HCT116 (cell line): Measurements from ENCODE around the gene TMA7B. TPM values are rescaled to one million over a fixed set of nuclear protein-coding genes. Genes with fewer than 3 reads are reported as not detected.

Experiments
- ATAC-seq: fragments of 200-7000 bp; cut with Tn5 transposase; 2 replicates; pipeline ENCODE4 v1.9.1; 2020; ENCODE audit warnings: mild to moderate bottlenecking, moderate library complexity
- BruUV-seq: library from RNA; stranded (reverse); fragments of 400-500 nt; replicated peaks from 2 replicates; lab custom pipeline; 2021; lab: Mats Ljungman, UMichigan
- CTCF ChIA-PET: fragments of 300-600 bp; sonication (Branson Sonifier 250); formaldehyde crosslinking; loops from one replicate; lab custom pipeline; 2021; ENCODE audit warnings: antibody characterized with exemption; lab: Charles Lee
- POLR2A ChIA-PET: fragments of 300-600, 350-600 bp; sonication (Branson Sonifier 250); formaldehyde crosslinking; loops from one replicate; lab custom pipeline; 2021; ENCODE audit warnings: antibody characterized with exemption; lab: Charles Lee
- RAD21 ChIA-PET, 2 experiments: fragments of 300-600 bp; sonication (Branson Sonifier 250); formaldehyde crosslinking; loops; one replicate each; lab custom pipeline; 2023; ENCODE audit warnings: low total read pairs in 2 of 2; ENCODE audit not compliant: uncharacterized antibody in 2 of 2, unreplicated experiment in 2 of 2, low non-redundant PET in 1 of 2; lab: Charles Lee
- DNase-seq: peaks from one replicate; pipeline ENCODE4 v3.0.0-alpha.2; 2010; ENCODE audit warnings: low read depth, low spot score
- H2AFZ ChIP-seq: fragments of 200-600 bp; shearing (Covaris generic), sonication (generic); 2 replicates; pipeline ENCODE4 v1.6.1; 2017; ENCODE audit warnings: low read depth, mixed run types, mixed read lengths, antibody characterized with exemption, low read length; ENCODE audit not compliant: poor library complexity, severe bottlenecking
- H3K27ac ChIP-seq: 2 replicates; pipeline ENCODE4 v1.5.1; 2012; ENCODE audit warnings: low read depth, low read length
- H3K27me3 ChIP-seq: fragments of 200-600 bp; sonication (generic); 2 replicates; pipeline ENCODE4 v1.6.1; 2016; ENCODE audit warnings: mixed run types, low read length, mixed read lengths; ENCODE audit not compliant: insufficient read depth
- H3K36me3 ChIP-seq, 2 experiments: fragments of 200-500 bp in 1 of 2; fragments of 200-600 bp in 1 of 2; sonication (Bioruptor generic) in 1 of 2; sonication (generic) in 1 of 2; 2 replicates each; pipeline versions ENCODE4 v1.5.1 to v1.6.1; 2014 to 2016; ENCODE audit warnings: low read length in 2 of 2, inconsistent platforms in 1 of 2, mixed read lengths in 1 of 2, mixed run types in 1 of 2; ENCODE audit not compliant: insufficient read depth in 2 of 2, control insufficient read depth in 1 of 2
- H3K4me1 ChIP-seq, 2 experiments: fragments of 200-600 bp in 1 of 2; sonication (generic) in 1 of 2; 2 replicates each; pipeline versions ENCODE4 v1.5.1 to v1.6.1; 2012 to 2017; ENCODE audit warnings: low read length in 2 of 2, inconsistent platforms in 1 of 2, mild to moderate bottlenecking in 1 of 2, mixed read lengths in 1 of 2, mixed run types in 1 of 2, moderate library complexity in 1 of 2; ENCODE audit not compliant: insufficient read depth in 2 of 2, control insufficient read depth in 1 of 2
- H3K4me2 ChIP-seq: fragments of 200-600 bp; sonication (generic); 2 replicates; pipeline ENCODE4 v1.6.1; 2017; ENCODE audit warnings: mixed run types, low read length, mixed read lengths
- H3K4me3 ChIP-seq, 2 experiments: fragments of 200-600 bp in 1 of 2; sonication (generic) in 1 of 2; replicated peaks in 1 of 2; 2 replicates each; pipeline ENCODE4 v1.5.1; 2011 to 2016; ENCODE audit warnings: low read length in 2 of 2, control low read depth in 1 of 2, low read depth in 1 of 2, mild to moderate bottlenecking in 1 of 2, mixed read lengths in 1 of 2, mixed run types in 1 of 2
- H3K79me2 ChIP-seq: fragments of 200-600 bp; sonication (generic); 2 replicates; pipeline ENCODE4 v1.6.1; 2017; ENCODE audit warnings: mild to moderate bottlenecking, mixed run types, low read length, moderate library complexity, mixed read lengths; ENCODE audit not compliant: insufficient read depth
- H3K9ac ChIP-seq: fragments of 200-600 bp; sonication (generic); 2 replicates; pipeline ENCODE4 v1.6.1; 2016; ENCODE audit warnings: low read length, mixed read lengths
- H3K9me2 ChIP-seq: fragments of 200-600 bp; sonication (generic), shearing (Covaris generic); 2 replicates; pipeline ENCODE4 v1.6.1; 2017; ENCODE audit warnings: mixed run types, mild to moderate bottlenecking, moderate library complexity; ENCODE audit not compliant: insufficient read depth
- H3K9me3 ChIP-seq, 2 experiments: fragments of 200-500 bp in 1 of 2; fragments of 200-600 bp in 1 of 2; sonication (Bioruptor generic) in 1 of 2; sonication (generic) in 1 of 2; 2 replicates each; pipeline ENCODE4 v1.6.1; 2014 to 2017; ENCODE audit warnings: low read length in 2 of 2, mixed read lengths in 2 of 2, inconsistent platforms in 1 of 2, low read depth in 1 of 2, mild to moderate bottlenecking in 1 of 2, mixed run types in 1 of 2, moderate library complexity in 1 of 2; ENCODE audit not compliant: control insufficient read depth in 1 of 2, insufficient read depth in 1 of 2
- H4K20me1 ChIP-seq: fragments of 200-600 bp; sonication (generic), shearing (Covaris generic); 2 replicates; pipeline ENCODE4 v1.6.1; 2017; ENCODE audit warnings: mixed run types, mild to moderate bottlenecking, moderate library complexity; ENCODE audit not compliant: insufficient read depth
- EZH2 ChIP-seq: fragments of 200-600 bp; sonication (generic); IDR thresholded peaks from 2 replicates; pipeline ENCODE4 v1.6.1; 2017; ENCODE audit warnings: antibody characterized with exemption, mixed run types
- EZH2phosphoT487 ChIP-seq: fragments of 200-600 bp; IDR thresholded peaks from 2 replicates; pipeline ENCODE4 v1.6.1; 2018; ENCODE audit warnings: antibody characterized with exemption, borderline replicate concordance
- JUND ChIP-seq: IDR thresholded peaks from 2 replicates; pipeline ENCODE4 v1.6.1; 2012
- POLR2A ChIP-seq: IDR thresholded peaks from 2 replicates; pipeline ENCODE4 v1.7.0; 2011; ENCODE audit warnings: borderline replicate concordance; ENCODE audit not compliant: insufficient read depth, insufficient read length; ENCODE audit errors: extremely low read depth
- POLR2AphosphoS5 ChIP-seq: IDR thresholded peaks from 2 replicates; pipeline ENCODE4 v1.6.1; 2011; ENCODE audit warnings: mild to moderate bottlenecking, low read depth, low read length, moderate library complexity
- RAD21 ChIP-seq: IDR thresholded peaks from 2 replicates; pipeline ENCODE4 v1.6.1; 2012; ENCODE audit warnings: low read depth, mild to moderate bottlenecking
- SIN3A ChIP-seq: IDR thresholded peaks from 2 replicates; pipeline ENCODE4 v1.6.1; 2012; ENCODE audit warnings: low read depth
- SP1 ChIP-seq: IDR thresholded peaks from 2 replicates; pipeline ENCODE4 v1.6.1; 2012; ENCODE audit warnings: low read depth
- YY1 ChIP-seq: IDR thresholded peaks from 2 replicates; pipeline ENCODE4 v1.6.1; 2011; ENCODE audit warnings: low read length, low read depth, moderate library complexity, mild to moderate bottlenecking; ENCODE audit not compliant: insufficient replicate concordance; ENCODE audit errors: extremely low read depth
- ZNF274 ChIP-seq: fragments of 200-500 bp; sonication (Bioruptor generic); IDR thresholded peaks from 2 replicates; pipeline ENCODE4 v1.6.1; 2014; ENCODE audit warnings: mild to moderate bottlenecking, low read depth, low read length, inconsistent platforms
- intact Hi-C: fragments of 100-400 bp; cut with micrococcal nuclease; formaldehyde crosslinking; loops from 2 replicates; pipeline ENCODE4 v1.10.0; 2022
- total RNA-seq: library from RNA; stranded (reverse); gene quantifications from one replicate; pipeline ENCODE4 v1.2.1, GENCODE V29; 2021; ENCODE audit not compliant: unreplicated experiment
- TF ChIP-seq, protein P1 (sequence below), 3 experiments: fragments of 200-600 bp in 1 of 3; sonication (generic) in 1 of 3; IDR thresholded peaks in 2 of 3; conservative IDR thresholded peaks in 1 of 3; 2 replicates each; pipeline ENCODE4 v1.5.1; 2012 to 2017; ENCODE audit warnings: low read depth in 2 of 3, low read length in 2 of 3, antibody characterized with exemption in 1 of 3, borderline replicate concordance in 1 of 3, control low read depth in 1 of 3, mild to moderate bottlenecking in 1 of 3, mixed read lengths in 1 of 3, mixed run types in 1 of 3, moderate library complexity in 1 of 3; ENCODE audit not compliant: insufficient read depth in 1 of 3
- TF ChIP-seq, protein P2 (sequence below): IDR thresholded peaks from 2 replicates; pipeline ENCODE4 v1.6.1; 2012; ENCODE audit warnings: low read depth

Gene TMA7B
- total RNA-seq, 1 experiment from 2014 or later, result not detected

DNA sequence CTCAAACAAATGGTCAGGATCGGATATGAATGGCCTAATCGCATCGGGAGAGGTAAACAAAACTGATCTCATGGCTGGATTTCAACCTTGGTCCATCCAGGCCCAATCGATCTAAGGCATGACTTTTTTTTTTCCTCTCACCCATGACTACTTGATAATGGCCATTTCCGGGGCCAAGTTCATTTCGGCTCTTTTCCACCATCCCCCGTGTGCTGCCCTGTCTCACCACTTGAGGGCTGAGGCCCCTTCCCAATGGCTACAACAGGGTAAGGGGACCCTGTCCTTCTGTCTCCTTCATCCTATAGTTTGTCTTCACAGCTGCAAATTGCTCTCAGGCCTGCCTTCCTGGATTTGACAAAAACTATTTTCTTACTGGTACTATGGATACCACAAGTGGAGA is 32.7 kb upstream of the TMA7B start:
- Histone ChIP-seq H3K4me1 (no peaks in the 10 kb centered on the region), H3K9me3 (no peaks in the 10 kb centered on the region), H3K36me3 (no peaks in the 10 kb centered on the region), H3K79me2 (no peaks in the 10 kb centered on the region), H3K27ac (no peak overlapping the region), H2AFZ (no peak overlapping the region), H3K9me2 (no peaks in the 10 kb centered on the region), H4K20me1 (no peaks in the 10 kb centered on the region), H3K9ac (no peak overlapping the region), H3K27me3 (peaks cover 77% of the 10 kb centered on the region), H3K4me2 (no peak overlapping the region), H3K4me3 (no peak overlapping the region)
- intact Hi-C loops, result no loop called here
- RAD21 ChIA-PET, result no interaction called here
- no TSS peak for BruUV-seq
- POLR2A ChIA-PET, result no interaction called here
- DNase-seq, result no peak
- CTCF ChIA-PET, result interaction anchor here (1.7 kb wide), 1 partner anchor 97 kb away, joined by 4 read pairs; no protein-coding TSS in a partner anchor
- 0 out of 2 replicates have a peak, but pooled peaks have one; percentile 38 for ATAC-seq
- TF ChIP-seq EZH2, result no peak
- TF ChIP-seq, protein P1, sequence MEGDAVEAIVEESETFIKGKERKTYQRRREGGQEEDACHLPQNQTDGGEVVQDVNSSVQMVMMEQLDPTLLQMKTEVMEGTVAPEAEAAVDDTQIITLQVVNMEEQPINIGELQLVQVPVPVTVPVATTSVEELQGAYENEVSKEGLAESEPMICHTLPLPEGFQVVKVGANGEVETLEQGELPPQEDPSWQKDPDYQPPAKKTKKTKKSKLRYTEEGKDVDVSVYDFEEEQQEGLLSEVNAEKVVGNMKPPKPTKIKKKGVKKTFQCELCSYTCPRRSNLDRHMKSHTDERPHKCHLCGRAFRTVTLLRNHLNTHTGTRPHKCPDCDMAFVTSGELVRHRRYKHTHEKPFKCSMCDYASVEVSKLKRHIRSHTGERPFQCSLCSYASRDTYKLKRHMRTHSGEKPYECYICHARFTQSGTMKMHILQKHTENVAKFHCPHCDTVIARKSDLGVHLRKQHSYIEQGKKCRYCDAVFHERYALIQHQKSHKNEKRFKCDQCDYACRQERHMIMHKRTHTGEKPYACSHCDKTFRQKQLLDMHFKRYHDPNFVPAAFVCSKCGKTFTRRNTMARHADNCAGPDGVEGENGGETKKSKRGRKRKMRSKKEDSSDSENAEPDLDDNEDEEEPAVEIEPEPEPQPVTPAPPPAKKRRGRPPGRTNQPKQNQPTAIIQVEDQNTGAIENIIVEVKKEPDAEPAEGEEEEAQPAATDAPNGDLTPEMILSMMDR (IDR thresholded peaks at IDR 0.05 in 2 of 3, conservative IDR thresholded peaks at IDR 0.05 in 1 of 3; ENCODE audit: borderline replicate concordance in 1 of 3, insufficient read depth in 1 of 3, low read depth in 2 of 3, low read length in 2 of 3), result peak in 2 of 3 experiments; percentile 46 to 49; a peak in 4 of 6 replicates

DNA sequence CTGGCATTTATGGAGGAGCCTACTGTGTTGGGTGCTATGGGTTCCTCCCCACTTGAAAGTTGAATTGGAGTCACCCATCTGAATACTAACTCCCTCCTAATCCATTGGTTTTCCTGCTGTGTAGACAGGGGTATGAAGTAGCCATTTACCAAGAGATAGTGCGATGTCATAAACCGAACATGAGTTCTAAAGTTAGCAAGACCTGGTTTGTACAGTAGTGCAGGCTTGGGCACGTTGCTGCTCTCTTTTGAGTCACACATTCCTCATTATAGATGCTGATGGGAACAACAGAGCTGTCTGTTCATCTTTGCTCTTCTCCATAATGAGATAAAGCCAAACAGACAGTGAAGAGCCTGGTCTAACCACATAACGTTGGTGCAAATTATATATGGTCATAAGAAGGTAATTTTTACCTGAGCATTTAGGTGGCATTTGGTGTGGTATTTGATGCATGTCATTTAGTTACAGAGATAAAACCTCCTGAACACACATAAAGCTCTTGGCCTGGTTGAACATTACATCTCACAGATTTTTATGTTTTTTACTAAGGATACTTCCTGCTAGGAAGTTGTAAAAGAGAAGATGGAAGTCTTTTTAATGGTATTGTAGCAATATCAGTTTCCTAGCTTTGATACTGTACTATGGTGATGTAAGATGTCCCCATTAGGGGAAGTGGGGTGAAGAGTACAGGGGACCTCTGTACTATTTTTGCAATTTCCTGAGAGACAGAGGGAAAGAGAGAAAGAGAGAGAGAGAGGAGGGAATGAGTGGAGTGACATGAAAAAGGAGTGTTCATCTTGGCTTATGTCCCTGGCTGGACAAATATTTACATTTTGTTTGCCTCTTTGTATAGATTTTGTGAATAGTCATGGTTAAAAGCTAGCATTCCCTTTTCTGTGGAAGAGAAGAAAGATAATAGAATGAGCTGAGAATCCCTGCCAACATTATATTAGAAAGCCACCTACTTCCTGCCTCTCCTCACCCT is 31.4 kb upstream of the TMA7B start:
- peaks cover 75% of the 10 kb centered on the region for H3K27me3 ChIP-seq
- TF ChIP-seq, protein P2, sequence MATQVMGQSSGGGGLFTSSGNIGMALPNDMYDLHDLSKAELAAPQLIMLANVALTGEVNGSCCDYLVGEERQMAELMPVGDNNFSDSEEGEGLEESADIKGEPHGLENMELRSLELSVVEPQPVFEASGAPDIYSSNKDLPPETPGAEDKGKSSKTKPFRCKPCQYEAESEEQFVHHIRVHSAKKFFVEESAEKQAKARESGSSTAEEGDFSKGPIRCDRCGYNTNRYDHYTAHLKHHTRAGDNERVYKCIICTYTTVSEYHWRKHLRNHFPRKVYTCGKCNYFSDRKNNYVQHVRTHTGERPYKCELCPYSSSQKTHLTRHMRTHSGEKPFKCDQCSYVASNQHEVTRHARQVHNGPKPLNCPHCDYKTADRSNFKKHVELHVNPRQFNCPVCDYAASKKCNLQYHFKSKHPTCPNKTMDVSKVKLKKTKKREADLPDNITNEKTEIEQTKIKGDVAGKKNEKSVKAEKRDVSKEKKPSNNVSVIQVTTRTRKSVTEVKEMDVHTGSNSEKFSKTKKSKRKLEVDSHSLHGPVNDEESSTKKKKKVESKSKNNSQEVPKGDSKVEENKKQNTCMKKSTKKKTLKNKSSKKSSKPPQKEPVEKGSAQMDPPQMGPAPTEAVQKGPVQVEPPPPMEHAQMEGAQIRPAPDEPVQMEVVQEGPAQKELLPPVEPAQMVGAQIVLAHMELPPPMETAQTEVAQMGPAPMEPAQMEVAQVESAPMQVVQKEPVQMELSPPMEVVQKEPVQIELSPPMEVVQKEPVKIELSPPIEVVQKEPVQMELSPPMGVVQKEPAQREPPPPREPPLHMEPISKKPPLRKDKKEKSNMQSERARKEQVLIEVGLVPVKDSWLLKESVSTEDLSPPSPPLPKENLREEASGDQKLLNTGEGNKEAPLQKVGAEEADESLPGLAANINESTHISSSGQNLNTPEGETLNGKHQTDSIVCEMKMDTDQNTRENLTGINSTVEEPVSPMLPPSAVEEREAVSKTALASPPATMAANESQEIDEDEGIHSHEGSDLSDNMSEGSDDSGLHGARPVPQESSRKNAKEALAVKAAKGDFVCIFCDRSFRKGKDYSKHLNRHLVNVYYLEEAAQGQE, result no peak
- TF ChIP-seq POLR2A, result no peak
- TF ChIP-seq RAD21, result no peak
- no peak for TF ChIP-seq EZH2phosphoT487
- TF ChIP-seq POLR2AphosphoS5, result no peak
- no peak for TF ChIP-seq YY1
- no peak for TF ChIP-seq SP1
- no peak for TF ChIP-seq JUND
- TF ChIP-seq EZH2, result no peak
- TF ChIP-seq ZNF274, result no peak
- no peak for TF ChIP-seq SIN3A

More for the DNA sequence above, 31.4 kb upstream of the TMA7B start:
- POLR2A ChIA-PET, result interaction anchor here (0.5 kb wide), 1 partner anchor 1452 kb away, joined by 3 read pairs; no protein-coding TSS in a partner anchor
- Histone ChIP-seq H3K27ac (no peak overlapping the region), H3K9me3 (no peaks in the 10 kb centered on the region), H4K20me1 (no peaks in the 10 kb centered on the region), H3K4me1 (no peaks in the 10 kb centered on the region), H3K4me3 (no peak overlapping the region), H2AFZ (no peak overlapping the region), H3K9ac (no peak overlapping the region), H3K9me2 (no peaks in the 10 kb centered on the region), H3K79me2 (no peaks in the 10 kb centered on the region), H3K36me3 (no peaks in the 10 kb centered on the region), H3K4me2 (no peak overlapping the region)
- intact Hi-C loops, result no loop called here
- no peak for DNase-seq
- CTCF ChIA-PET, result interaction anchor here (1.7 kb wide), 1 partner anchor 96 kb away, joined by 4 read pairs; no protein-coding TSS in a partner anchor
- RAD21 ChIA-PET, result no interaction called here
- no peak for ATAC-seq
- no TSS peak for BruUV-seq
